NCI-H146 (cell line): Measurements from ENCODE around the gene NCR3LG1.

Experiments used
- DNase-seq: peaks from one replicate; lab custom pipeline; 2025; lab: John Stamatoyannopoulos, UW

NCR3LG1 gene, protein sequence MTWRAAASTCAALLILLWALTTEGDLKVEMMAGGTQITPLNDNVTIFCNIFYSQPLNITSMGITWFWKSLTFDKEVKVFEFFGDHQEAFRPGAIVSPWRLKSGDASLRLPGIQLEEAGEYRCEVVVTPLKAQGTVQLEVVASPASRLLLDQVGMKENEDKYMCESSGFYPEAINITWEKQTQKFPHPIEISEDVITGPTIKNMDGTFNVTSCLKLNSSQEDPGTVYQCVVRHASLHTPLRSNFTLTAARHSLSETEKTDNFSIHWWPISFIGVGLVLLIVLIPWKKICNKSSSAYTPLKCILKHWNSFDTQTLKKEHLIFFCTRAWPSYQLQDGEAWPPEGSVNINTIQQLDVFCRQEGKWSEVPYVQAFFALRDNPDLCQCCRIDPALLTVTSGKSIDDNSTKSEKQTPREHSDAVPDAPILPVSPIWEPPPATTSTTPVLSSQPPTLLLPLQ

DNA sequence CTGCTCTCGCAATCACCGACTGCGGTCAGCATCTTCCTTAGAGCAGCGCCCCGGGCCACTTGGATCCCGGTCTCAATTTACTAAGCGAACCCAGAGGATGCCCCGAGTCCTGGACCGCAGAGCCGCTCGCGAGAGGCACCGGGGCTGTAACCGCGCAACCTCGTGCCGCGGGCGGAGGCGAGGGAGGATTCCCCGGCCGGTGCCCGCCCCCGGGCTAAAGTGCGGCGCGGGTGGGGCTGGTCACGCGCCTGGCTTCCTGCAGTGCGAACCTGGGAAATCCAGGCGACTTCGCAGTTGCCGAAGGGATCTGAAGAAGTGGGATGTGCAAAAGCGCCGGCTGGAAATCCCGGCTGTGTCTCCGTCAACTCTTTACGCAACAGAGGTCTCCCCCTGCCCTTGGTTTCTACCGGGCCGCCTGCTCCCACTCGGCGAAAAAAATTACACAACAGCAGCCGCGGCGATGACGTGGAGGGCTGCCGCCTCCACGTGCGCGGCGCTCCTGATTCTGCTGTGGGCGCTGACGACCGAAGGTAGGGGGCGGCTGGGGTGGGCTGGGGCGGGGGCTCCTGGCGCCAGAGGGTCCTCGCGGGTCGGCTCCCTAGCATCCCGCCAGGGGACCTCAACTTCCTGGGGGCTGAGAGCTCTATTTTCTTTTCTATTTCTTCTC, at the start of gene NCR3LG1:
Gene NCR3LG1 (plus strand): TSS at position 291 of the 667 bp plus-strand sequence. CDS start 170 bp downstream, at position 461.
- peak; percentile 73 for DNase-seq

DNA sequence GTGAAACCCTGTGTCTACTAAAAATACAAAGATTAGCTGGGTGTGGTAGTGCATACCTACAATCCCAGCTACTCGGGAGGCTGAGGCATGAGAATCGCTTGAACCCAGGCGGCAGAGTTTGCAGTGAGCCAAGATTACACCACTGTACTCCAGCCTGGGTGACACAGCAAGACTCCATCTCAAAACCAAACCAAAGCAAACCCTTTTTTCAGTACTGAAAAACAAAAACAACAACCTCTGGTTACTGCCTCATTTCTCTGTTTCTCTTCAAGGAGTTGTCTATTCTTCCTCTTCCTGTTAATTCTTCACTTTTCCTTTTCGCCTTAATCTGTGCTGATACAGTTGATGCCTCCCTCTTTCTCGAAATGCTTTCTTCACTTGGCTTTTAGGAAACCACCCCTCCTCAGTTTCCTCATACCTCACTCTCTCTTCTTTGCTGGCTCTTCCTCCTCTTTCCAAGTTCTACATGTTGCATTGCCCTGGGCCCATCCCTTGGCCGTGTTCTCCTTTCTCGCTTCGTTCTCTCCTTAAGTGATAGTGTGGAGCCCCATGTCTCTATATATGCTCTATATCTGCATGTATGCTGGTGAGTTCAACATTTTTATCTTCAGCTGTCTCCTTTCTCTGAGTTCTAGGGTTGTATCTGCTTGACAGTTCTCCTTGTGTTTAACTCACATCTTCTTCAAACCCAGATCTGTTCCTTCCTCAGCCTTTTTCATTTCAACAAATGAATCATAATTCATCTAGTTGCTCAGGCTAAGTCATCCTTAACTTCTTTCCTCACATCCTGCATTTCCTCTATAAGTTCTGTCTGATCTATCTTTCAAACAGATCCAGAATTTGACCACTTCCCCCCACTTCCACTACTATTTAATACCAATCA, 38.0 kb upstream of the NCR3LG1 start:
- DNase-seq: no peak

DNA sequence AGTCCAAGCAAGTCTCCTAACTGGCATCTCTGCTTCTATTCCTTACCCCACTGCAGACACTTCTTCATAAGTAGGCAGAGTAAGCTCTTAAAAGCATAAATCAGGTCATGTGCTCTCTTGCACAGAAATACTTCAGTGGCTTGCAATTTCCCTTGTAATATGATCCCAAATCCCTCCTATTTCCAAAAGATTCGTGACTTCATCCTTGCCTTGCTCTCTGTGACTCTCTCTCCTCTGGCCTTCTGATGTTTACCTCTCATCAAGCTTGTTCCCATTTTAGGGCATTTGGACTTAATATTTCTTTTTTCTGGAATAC, 37.4 kb upstream of the NCR3LG1 start:
- no peak for DNase-seq

DNA sequence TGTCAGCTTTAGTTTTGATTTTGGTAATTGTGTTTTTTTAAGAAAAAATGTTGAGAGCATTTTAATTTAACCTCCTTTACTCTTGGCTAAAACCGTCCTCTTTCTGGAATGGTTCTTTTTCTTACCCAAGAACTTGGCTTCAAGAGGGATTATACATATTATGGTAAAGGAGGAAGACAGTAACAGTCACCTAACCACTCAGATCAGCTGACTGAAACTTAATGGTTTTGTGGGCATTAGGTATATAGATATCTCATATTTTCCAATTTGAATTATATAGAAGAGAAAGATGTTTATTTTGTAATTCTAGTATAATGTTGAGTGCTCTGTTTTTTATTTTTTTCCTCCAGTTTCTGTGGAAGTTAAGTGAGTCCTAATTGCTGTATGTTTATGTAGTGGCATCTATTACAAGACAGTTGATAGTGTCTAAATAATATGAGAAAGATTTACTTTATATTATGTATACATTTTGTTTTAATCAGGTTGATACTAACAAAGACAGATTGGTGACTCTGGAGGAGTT, 36.6 kb upstream of the NCR3LG1 start:
- no peak for DNase-seq

DNA sequence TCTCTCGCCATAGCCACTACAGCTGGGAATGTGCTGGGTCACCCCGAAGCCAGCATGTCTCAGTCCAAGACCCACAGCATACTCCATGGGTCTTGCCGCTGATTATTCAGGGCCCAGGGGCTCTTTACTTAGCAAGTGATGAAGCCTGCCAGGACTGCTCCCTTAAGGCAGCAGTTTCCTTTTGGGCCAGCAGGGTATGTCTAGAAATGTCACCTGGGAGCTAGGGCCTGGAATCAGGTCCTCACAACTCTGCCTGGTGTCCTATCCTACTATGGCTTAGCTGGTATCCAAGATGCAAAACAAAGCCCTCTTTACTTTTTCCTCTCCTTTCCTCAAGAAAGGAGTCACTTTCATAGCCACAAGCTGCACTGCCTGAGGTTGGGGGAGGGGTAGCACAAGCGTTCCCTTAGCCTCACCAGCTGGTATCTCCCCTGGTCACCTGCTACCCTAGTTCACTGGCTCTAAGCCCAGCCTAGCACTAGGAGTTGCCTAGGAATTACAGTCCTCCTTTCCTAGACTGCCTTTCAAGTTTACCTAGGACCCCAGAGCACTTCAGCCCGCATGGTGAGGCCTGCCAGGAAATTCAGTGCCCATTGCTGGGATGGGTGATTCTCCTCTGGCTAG, 22.6 kb upstream of the NCR3LG1 start:
- no peak for DNase-seq

DNA sequence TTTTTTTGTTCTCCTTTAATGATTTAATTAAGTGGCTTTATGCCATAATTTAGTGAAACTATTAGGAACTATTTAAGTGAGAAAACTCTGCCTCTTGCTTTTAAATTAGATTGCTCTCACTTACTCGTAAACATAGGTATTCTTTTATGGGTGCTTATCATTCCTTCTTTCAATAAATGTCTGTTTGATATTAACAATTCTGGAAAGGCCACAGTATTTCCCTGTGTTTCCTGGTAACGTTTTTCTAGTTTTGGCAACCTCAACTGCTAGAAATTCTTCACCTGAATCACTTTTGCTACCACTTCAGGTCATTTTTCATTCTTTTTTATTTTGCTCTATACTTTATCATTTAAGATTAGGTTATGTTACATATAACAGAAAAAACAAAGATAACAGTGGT, 19.9 kb upstream of the NCR3LG1 start:
- DNase-seq: no peak

DNA sequence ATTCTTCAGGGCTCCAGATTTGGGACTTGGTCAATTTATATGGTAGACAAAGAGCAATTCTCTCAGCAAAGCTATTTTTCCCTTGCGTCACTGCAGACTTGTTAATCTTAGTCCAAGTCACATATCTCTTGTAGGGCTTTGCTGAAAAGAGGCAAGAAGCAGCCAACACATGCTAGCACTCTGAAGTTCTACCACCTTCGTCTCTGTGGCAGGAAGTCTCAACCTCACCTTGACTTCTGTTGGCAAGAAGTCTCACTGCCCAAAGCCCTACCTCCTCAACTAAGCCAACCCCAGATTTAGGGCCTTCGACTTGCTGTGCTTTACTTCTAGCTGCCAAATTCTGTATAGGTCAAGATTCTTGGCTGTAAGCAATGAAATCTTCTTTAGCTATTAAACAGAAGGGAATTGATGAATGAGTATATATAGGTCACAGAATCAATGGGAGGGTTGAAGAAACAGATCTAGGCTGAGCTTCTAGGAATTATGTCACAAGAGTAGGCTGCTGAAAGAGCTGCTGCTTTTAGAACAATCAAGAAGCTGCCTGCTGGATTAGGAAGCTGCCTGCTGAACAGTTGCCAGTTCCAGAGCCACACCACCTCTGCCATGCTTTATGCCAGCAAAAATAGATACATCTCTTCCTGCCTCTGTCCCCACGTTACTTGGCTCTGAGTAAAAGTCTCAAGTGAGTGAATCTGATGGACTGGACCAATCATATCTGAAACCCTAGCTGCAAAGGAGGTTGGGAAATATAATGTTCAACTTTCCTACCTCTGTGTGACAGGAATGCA, 17.6 kb upstream of the NCR3LG1 start:
- DNase-seq: no peak

DNA sequence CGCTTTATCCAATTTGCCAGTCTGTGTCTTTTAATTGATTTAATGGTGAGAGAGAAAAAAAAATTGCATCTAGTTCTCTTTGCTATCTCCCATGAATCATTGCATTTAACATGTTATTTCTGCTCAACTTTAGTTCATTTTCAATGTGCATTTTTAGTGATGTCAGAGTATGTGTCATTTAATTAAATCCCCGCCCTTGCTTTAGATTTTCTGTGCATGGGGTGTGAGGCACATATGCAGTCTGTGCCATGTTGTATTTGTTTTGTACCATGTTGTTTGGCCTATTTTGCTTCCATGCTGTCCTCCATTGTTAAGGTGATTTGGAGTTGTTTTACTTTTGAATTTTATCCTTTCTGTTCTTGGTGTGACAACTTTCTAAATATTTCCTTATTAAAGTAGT, 8.3 kb upstream of the NCR3LG1 start:
- no peak for DNase-seq

DNA sequence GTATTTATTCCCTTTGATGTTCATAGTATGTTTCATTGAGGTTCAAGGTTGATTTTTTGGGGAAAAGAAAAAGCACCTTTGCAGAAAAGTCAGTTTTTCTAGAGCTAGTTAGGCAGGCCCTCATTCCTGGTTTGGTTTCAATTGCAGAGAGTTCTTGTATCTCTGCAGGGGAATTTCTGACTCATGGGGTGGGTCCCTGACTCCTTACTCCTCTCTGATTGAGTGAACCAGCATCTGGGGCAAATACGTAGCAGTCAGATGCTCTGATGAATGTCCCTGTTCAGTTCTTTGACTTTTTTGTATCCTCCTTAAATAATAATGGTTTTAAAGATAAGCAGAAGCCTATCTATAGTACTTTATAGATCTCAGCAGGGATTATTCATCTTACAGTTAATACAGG, 7.7 kb upstream of the NCR3LG1 start:
- DNase-seq: no peak

DNA sequence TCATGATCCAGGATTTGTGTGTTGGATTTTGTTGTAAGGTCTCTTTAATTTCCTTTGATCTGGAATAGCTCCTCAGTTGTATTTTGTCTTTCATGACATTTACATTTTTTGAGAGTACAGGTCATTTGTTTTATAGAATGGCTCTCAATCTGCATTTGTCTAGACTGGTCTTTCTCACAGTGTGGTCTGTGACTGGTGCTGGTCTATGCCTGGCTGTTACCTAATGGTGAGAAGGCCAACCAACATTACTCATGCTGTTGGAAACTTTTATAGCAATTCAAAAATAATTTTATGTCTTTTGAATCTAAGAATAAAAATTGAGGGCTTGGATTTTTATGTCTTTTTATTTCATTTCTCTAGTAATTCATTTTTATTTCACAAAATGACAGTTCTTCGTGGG, 3.9 kb upstream of the NCR3LG1 start:
- DNase-seq: no peak

DNA sequence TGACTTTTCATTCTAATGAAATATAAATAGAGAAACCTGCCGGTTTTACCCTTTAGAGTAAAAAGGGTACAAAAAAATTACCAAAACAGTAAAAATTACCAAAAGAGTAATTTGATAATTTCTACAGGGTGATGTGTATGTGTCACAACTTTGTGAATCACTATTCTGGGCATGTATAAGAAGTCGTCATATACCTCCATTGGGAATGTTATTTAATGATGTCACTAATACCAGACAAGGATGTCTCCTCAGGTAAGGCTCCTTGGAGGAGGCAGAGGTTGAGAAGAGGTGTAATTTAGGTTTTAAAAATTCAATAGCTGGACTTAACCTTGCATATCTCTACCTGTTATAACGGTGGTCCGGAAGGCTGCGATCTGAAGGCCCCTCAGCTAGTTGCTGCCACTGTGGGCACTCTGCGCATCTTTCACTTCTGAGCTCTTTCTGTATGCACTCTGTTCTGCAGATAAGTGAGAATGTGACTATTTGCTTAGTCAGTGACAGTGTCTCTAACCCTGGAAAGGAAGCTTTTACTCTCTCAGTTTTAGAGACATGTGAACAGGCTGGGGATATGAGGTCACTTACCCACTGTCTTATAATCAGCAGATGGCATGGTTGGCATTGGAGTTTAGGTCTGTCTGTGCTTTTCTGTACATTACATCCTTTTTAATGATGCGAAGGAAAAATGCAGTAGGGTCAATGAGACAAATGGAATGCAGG, 987 bp upstream of the NCR3LG1 start:
- DNase-seq: no peak

DNA sequence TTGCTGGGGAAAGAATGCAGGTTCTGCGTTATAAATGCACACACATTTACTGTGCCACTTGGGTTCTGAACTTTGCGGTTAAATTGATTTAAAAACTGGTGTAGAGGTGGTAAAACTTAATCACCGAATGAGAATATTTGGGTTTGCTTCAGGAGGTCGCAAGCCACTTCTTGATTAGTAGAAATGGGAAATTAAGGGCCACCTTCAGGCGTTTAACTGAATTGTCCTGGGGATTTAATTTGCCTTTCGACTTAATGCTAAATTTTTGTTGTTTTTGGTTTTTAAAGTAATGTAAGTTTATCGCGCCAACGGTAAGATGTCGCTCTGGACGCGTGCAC, 459 bp upstream of the NCR3LG1 start:
- no peak for DNase-seq

DNA sequence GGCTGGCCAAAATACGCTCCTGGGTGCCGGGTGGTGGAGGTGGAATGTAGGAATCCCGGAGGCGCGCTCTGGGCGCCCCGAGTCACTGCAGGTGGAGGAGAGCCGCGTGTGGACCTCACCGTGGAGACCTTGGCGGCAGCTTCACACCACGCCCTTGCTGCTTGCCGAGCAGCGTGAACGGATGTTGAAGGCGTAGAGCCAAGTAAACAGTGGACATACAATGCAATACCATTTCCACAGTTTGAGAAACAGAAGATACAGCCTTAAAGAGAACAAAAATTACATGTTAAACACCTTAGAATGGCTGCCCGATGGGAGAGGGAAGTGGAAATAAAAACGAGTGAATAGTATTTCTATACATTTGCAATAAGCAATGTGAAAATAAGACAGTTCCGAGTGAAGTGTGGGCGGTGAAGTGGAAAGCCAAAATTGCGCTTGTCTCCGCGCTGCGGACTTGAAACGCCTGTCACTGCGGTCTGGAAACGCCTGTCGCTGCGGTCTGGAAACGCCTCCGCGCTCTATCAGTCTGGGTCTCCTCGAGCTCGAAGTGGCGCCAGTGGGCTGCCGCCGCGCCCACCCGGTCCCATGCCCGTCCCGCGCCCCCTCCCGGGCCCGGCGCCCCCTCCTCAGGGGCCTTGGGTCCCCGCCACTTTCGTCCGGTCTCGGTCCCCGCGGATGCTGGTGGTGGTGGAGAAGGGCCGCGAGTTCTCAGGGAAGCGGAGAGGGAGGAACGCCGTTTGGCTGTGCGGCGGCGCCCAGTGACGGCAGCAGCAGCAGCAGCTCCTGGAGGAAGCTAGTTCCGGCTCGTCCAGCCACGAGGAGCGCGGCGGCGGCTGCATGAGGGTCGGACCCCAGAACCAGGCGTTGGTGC, 1.6 kb downstream of the NCR3LG1 start:
- peak; percentile 81 for DNase-seq

DNA sequence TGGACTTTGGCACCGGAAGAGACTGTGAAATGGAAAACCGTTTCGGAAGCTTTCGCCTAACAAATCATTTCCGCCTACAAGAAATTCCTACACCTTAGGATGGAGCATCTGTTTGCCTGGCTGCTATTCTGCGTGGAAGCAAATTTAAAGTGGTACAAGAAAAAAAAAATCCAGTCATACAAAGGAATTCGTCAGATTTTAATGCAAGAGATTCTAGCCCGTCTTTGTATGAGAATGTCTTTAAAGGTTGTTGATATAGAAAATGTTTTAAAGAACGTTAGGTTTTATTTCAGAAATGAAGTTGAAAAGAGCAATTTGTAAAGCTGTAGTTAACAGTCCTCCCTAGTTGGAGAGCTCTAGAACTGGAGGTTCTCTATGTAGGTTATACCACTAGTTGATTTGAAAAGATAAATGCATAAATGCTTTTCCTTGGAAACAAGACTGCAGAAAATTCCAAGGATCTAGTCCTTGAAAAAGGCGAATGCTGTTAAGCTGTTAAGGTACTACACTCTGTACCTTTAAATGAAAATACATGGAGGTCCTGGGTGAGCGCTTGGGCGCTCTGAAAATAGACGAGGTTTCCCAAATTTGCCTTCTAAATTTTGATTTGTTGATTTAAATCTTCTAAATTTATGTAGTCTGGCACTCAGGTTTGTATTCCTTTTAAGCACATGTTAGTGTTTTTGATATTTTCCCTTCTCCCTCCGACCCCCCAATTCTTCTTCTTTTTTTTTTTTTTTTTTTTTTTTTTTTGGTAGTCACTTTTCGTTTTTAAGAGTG, 2.4 kb downstream of the NCR3LG1 start:
- no peak for DNase-seq

DNA sequence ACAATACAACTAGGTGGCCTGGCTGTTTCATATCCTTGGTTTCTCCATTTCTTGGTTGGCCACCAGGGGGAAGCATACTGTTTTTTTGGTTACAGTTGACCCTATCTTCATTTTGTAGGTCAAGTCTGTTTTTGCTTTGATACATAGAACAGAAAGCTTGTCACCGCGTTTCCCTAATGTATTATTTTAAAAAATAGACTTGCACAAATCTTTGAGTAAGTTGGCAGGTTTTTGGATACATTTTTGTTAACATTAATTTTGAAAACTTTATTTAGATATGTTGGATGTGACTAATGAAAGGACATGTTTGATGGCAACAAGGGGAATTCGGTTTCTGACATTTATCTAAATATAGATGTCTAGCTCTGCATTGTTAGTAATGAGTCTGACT, 3.0 kb downstream of the NCR3LG1 start:
- DNase-seq: peak; percentile 65

DNA sequence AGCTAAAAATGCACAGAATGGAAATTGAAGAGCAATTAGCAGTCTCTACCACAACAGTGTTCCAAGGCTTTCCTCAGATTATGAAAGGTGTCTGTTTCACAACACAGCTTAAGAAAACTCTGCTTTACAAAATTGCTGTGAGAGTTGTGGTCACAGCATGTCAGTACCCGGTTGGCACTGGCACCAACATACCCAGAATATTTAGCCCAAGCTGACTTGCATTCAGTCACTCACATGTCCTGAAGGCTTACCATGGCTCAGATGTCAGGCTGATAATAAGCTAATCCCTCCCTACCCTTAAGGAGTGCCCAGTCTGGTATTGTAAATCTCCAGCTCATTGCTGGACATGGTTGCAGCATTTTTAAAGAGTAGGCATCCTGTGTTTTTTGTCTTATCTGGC, 14.9 kb downstream of the NCR3LG1 start:
- no peak for DNase-seq

DNA sequence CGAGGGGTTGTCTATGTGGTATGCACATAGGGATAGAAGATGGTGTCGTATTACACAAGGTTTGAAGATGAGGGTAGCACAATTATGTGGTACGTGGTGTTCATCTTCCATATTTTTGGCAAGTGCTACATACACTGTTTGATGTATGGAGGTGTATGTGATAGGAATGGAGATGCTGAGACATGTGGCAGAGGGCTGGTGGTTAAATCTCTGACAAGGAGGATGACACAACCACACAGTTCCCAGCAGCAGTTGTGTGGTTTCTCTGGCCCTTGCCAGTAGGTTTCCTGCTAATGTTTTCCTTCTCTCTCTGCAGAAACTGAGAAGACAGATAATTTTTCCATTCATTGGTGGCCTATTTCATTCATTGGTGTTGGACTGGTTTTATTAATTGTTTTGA, 17.0 kb downstream of the NCR3LG1 start:
- no peak for DNase-seq

DNA sequence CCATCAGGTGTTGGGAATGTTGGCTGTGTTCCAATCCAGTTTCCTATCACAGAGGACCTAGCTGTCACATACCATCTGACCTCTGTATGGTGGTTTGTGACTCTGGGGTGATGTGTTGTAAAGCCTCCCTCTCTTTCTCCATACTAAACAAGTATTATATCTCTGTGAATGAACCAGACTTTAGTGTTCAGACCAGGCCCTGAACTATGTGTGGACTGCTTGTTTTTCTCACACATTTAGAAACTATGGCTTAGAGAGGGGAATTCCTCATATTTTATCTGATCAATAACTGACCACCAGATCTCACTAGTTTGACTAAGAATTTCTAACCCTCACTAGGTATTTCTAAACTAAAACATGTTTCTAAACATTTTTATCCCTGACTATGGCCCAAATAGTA, 17.5 kb downstream of the NCR3LG1 start:
- no peak for DNase-seq

DNA sequence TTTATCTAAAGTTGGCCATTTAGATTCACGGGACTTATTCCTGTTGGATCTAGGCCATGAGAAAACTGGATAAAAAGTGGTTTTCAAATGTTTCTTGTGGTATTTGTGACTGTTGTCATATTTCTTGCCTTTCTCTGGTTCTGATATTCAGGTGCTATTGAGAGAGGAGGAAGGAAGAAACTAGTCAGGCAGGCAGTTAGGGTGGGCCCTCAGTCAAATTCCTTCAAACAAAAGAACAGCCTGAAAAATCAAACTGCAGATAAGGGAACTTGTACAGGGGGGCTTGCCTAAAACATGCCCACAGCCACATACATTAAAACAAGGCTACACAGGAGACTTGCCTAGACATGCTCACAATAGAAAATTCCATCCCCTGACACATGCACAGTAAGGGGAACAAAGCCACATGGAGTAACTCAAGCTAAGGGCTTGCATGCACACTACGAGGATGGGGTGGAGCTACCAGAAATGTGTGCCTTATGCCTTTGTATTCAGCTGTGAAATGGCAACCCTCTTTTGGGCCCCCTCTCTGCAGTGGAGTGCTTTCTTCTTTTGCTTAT, 18.2 kb downstream of the NCR3LG1 start:
- no peak for DNase-seq
